Measurements from ENCODE around the gene ANKRD13D.

ANKRD13D gene

DNA sequence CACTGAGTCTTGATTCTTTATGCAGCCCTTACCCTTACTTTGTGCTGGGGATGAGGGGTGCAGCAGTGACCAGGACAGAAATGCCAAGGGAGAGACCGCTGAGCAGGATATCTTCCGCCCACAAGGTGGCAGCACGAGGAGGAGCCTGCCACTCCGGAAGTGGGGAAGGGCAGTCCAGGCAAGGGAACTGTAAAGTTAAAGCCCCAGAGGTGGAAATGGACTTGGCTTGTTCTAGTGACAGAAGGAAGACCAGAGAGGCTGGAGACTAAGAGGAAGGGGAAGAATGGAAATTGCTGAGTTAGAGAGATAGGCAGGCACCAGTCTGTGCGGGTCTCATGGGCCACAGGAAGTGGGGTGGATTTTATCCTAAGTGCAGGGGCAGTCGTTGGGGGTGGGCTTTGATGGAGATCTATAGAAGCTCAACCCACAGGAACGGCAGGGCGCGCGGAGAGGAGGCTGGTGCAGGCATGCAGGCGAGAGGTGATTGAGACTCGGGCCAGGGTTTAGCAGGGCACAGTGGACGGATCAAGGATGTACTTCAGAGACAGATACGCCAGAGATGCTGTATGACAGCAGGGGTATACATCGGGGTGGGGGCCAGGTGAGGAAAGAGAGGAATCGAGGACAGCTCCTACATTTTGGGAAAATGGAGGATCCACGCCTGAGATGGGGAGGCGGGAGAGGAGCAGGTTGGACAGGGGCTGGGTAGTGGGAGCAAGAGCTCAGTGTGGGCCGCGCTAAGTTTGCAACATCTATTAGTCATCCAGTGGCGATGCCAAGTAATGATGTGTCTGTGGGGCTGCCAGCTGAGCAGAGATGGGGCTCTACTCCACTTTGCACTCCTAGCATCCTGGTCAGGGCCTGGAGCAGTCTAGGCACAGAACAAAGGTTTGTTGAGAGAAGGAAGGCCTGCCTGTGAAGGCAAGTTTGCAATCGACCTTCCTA, 26.1 kb upstream of the ANKRD13D start:
- peak; percentile 62 for DNase-seq

DNA sequence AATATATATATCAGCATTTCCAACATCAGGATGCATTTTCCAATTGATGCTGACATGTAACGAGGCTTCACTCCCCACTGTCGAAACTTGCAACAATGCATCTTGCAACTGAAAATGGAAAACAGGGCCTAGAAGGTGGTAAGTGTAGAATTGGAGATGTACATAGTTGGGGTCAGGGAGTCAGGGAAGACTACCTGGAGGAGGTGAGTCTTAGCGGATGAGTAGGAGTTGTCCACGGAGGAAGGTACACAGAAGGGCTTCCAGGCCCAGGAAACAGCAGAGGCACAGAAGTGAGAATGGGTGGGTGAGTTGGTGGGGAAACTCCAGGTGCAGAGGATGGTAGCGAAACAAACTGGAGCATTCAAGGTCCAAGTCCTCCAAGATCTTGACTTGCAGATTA, 24.8 kb upstream of the ANKRD13D start:
- no peak for DNase-seq

GRCh38 chr11:67264877-67265632, 24.0 kb upstream of the ANKRD13D start:
- no peak for DNase-seq

- DNase-seq, result no peak
Measured at GRCh38 chr11:67265633-67266448, 23.3 kb upstream of the ANKRD13D start.

DNA sequence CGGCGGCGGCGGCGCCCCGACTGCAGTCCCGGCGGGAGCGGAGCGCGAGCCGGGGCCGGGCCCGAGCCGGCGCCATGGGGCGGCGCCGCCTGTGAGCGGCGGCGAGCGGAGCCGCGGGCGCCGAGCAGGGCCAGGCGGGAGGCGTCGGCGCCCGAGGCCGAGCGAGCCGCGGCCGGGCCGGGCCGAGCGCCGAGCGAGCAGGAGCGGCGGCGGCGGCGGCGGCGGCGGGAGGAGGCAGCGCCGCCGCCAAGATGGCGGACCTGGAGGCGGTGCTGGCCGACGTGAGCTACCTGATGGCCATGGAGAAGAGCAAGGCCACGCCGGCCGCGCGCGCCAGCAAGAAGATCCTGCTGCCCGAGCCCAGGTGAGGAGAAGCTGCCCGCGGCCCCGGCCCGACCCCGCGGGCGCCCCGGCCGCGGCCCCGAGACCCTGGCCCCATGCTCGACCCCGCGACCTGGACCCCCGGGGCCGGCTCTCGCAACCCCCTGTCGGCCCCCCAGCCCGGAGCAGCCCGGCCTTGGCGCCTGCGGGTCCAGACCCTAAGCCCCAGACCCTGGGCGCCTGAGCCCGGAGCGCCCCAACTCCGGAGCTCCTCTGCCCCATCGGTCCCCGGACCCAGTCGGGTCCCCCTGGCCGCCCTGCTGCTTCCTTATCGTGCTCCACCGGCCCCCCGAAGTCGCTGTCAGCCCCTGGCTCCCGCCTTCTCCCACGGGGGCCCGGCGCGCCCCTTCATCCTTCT, 22.5 kb upstream of the ANKRD13D start, which contains the start of gene GRK2:
Gene GRK2, plus strand, starts transcription at position 25 of the 739 bp plus-strand sequence. Its CDS starts 227 bp downstream, at position 252.
- peak; percentile 26 for DNase-seq

DNA sequence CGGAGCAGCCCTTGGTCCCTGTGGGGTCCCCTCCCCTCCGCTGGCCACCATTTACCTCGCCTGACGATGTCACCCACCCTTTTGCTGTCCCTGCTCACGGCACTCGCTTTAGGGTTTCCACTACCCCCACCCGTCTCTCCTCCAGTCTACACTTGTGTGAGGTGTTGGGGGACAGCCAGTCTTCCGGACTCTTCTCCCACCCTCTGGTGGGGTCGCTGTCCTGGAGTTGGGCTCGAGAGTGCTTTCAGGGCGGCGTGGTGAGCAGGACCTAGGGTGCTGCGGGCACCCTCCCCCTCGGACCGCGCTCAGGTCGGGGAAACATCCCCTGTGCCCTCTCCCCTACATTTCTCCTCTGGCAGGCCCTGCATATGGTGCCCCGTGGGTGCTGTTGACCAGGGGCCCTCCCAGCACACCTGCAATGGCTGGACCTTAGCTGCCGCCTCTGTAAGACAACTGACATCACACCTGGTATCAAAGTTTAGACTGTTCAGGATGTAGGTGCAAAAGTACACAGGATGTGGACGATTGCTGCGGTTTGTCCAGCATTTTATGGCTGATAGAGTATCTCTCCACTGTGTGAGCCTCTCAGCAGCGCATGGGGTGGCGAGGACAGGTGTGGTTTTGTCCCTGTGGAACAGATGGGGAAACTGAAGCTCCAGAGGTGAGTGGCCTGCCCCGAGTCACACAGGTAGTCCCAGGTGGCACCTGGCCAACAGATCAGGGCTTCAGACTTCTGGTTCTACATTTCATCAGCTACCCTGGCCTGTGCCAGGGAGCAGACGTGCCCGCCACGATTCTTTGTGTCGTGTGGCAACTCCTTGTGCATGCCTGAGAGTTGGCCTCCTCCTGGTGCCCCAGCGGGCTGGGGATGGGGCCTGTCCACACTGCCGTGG, 21.7 kb upstream of the ANKRD13D start:
- DNase-seq, result no peak

DNA sequence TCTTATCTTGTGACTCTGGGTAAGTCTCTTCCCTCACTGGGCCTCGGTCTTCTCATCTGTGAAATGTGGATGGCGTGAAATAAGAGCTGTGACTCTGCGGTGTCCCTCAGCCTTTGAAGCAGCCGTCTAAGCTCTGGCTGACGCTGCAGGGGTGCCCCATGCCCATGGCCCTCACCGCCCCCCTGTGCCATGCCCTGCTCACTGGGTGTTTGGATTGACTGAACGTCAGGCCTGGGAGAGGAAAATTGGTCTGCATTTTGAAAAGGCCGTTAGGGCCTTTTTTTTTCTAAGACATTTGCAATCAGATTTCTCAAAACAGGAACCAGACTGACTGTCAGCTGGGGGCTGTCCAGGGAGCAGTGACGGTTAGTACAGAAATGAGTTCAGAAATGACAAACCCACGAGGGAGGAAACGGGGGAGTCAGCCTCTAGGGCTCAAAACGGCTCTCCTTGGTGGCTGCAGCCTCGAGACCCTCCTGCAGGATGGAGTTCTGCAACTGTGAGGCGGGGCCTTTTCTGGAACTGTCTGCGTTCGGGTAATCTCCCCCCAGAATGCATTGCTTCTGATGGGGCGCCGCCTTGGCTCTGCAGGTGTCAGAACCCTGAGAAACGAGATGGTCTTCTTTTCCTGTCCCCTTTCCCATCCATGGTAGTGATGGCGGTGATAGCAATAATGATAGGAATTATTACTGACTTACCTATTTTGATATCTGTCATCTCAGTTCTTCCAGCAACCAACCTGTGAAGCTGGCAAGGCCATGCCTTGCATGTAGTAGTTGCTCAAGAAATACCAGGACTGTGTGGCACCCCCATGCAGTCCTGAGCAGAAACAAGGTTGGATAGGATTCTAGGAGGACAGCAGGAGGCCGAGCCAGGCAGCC, 20.8 kb upstream of the ANKRD13D start:
- no peak for DNase-seq

- DNase-seq, result no peak
Measured at GRCh38 chr11:67268962-67269268, 20.2 kb upstream of the ANKRD13D start.

DNA sequence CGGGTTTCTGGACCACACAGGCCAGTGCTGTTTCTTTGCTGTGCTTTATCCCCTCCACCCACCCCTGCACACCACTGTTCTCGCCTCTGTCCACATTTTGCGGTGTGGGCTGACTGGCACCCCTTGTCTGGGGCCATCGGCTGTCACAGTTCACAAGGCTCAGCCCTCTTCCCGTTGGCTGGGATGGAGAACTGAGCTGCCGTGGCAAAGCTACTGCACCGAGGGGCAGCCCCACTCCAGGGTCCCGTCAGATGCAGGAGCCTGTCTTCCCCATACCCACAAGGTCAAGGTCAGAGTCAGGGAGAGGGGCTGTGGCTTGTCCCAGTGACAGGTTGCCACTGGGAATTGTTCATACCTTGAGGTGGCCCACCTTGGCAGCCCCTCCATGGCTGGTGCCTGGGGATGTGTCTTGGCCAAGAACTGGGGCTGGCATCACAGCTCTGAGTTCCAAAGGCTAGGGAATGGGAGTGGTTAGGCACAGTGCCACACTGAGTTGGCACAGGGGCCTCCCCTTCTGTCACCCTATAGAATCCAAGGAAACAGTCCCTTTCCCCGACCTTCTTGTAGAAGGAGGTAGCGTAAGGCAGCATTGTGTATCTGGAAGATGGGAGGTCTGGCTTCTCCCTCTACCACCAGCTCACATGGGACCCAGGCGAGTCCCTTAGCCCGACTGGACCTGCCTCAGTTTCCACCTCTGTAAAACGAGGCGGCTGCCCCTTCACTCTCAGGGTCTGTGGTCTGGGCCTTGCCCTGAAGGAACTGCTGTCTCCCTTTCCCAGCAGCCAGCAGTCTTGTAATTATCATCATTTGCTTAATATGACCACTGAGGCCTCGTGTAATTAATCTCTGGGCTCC, 19.5 kb upstream of the ANKRD13D start:
- no peak for DNase-seq

DNA sequence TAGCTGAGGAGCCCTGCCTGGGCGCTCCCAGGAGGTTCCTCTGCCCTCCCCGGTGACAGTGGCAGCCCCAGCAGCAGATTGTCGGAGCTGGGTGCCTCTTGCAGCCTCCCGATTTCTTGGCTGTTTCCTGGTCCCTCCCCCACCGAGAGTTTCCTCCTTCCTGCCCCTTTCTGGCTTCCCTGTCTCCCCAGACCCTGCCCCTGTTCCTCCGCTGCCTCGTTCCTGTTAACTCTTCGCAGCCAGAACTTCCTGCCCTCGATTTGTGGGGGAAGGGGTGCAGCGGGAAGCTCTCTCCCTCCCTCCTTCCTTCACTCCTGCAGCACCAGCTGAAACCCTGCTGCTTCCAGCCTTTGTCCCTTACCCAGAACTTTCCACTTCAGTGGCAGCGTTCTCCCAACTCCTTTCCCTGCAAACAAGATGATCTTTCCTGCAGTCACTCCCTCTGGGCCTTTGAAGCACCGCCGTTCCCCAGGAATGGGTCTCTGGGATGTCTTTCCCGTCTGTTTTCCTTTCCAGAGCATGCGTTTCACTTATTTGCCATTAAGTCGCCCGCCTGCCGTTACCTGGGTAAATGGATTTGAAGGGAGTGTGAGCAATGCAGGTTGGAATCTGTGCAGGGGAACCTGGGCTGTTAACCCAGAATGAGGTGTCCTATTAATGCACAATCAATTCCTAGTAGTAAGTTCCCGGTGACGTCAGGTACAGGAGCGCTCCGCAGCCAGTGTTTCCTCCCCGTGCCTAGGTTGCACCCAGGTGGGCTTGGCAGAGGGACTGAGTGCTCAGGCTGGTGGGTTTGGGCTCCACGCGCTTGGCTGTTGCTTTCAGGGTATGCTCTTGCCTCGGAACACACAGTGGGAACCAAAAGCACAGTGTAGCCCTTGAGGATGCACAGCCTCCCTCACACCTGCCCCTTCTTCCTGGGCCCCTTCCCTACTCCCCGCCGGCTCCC, 18.6 kb upstream of the ANKRD13D start:
- no peak for DNase-seq

DNA sequence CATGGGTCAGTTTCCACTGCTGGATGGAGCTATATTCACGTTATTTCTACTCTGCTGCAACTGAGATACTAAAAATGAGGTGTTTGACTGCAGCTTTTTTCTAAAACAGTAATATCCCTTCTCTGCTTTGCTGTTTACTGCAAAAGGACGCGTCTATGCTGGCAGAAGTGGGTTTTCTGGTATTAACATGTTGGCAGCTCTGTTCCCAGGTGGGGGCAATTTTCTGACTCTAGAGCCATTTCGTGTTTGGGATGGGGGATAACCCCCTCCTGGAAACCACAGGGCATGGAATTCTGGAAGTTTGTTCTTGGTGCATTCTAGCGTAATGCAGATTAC, 17.9 kb upstream of the ANKRD13D start:
- DNase-seq, result no peak

GRCh38 chr11:67271541-67272284, 17.4 kb upstream of the ANKRD13D start:
- no peak for DNase-seq

DNA sequence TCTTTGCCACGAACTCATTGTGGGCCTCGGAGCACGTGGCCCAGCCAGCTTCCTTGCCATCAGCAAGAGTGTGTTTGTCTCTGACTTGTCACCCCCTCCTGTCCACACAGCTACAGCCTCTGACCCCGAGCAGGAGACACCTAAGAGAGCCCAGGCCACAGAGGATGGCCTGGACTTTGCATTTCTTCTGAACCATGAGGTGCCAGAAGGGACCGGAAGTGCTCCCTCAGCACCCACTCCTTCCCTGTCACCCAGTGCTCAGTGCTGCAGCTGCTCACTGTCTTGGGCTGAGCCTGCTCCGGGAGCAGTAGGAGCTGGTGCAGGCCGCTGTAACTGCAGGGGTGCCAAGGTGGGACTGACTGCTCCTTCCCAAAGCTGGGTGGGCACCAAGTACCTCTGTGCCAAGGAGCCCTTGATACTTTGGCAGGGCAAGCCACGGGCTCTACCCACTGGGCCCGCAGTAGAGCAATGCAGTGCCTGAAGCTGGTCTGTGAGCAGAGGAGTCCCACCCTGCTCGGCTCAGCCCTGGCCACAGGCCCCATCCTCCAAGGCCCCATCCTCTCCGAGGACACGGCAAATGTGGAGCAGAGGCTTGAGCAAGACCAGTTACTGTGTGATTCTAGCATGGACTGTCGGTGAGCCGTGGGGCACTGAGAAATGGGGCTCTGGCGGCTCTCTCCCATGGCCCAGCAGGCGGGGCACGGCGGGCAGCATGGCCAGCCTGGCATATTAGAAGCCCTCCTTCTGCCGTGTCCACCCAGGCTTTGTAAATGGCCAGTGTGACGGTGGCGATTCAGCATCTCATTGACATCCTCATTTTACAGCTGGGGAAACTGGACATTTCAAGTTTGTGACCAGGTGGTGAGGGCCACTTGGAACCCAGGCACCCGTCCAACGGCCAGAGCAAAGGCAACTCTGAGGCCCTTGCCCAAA, 16.5 kb upstream of the ANKRD13D start:
- no peak for DNase-seq

GRCh38 chr11:67273260-67273990, 15.7 kb upstream of the ANKRD13D start:
- no peak for DNase-seq

DNA sequence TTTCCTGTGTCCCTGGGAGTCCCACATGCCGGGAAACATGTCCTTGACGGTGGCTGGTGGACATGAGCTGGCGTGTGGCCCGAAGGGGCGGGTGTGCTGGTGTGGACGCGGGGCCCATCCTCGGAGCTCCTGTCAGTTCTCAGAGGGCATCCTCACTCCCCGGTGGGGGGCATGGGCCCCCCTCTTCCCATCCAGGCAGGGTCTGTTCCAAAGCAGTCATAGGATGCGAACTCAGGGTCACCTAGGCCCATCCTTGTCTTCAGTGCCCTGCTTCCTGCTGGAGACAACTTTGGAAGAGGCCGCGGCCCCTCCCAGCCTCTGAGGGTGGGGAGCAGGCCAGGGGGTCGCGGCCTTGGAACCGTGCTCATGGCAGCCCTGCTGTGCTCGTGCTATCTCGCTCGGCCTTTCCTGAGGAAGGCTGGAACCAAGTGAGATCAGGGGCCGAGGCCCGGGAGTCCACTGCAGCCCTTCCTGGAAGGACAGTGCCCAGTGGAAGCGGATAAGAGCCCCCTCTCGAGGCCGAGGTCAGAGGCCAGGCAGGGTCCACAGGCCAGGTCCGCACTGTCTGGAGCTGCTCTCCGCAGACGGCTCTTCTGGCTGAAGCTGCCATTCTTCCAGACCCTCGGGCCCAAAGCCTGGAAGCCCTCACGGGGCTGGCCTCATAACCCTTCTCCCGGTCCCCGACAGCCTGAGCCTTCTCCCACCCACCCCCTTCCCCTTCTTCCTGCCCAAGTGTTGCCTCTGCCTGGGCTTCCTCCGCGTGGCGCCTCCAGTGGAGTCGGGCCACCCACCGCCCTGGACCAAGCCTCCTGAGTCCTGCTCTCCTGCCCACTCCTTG, 14.1 kb upstream of the ANKRD13D start:
- no peak for DNase-seq

Data from DMS79 (cell line).